GM12801 (cell line): ENCODE measurements around the gene GTF2A1.

Source experiments
- CTCF ChIP-seq: IDR thresholded peaks from one replicate; pipeline ENCODE4 v1.5.1; 2011; ENCODE audit warnings: control low read depth; ENCODE audit not compliant: insufficient read length; ENCODE audit errors: extremely low read depth

Gene GTF2A1

GRCh38 chr14:81220830-81221578, at the start of gene GTF2A1:
TSS of gene GTF2A1 (minus strand) at chr14:81220959. CDS start at chr14:81220518, 441 bp downstream.
- no peak for TF ChIP-seq CTCF

- no peak for TF ChIP-seq CTCF
These were observed 49.2 kb upstream of the GTF2A1 start for GRCh38 chr14:81269979-81270375.

GRCh38 chr14:81269100-81269978, 48.6 kb upstream of the GTF2A1 start:
- TF ChIP-seq CTCF: no peak

- TF ChIP-seq CTCF: no peak
These were observed 47.3 kb upstream of the GTF2A1 start for GRCh38 chr14:81268016-81268416.

- no peak for TF ChIP-seq CTCF
These were observed 44.9 kb upstream of the GTF2A1 start for GRCh38 chr14:81265636-81266169.

GRCh38 chr14:81264671-81265070, 43.9 kb upstream of the GTF2A1 start:
- TF ChIP-seq CTCF: no peak

- TF ChIP-seq CTCF: no peak
These were observed 43.1 kb upstream of the GTF2A1 start for GRCh38 chr14:81263777-81264410.
